A549 (cell line): ENCODE measurements around the gene DCUN1D1. TPM values are rescaled to one million over a fixed set of nuclear protein-coding genes. Genes with fewer than 3 reads are reported as not detected.
A peak's percentile ranks its signal among the peaks of the same experiment; 100 is the strongest.

Experiments used
- ATAC-seq, 2 experiments: fragments of 200-7000 bp in 1 of 2; fragments of >200 bp in 1 of 2; cut with Nextera tagmentation in 1 of 2; cut with Tn5 transposase in 1 of 2; 3 replicates each; pipeline versions ENCODE4 v1.8.0 to v1.9.1; 2018 to 2020; ENCODE audit warnings: mild to moderate bottlenecking in 1 of 2, moderate library complexity in 1 of 2
- CTCF ChIA-PET: fragments of 300-600 bp; sonication (Branson Sonifier 250); formaldehyde crosslinking; extraction: SDS; loops from one replicate; lab custom pipeline; 2021; ENCODE audit warnings: antibody characterized with exemption, inconsistent platforms; lab: Yijun Ruan, JAX
- POLR2A ChIA-PET: fragments of 350-600 bp; formaldehyde crosslinking; extraction: SDS; loops from one replicate; lab custom pipeline; 2021; ENCODE audit warnings: antibody characterized with exemption, inconsistent platforms; lab: Yijun Ruan, JAX
- DNase-seq, 2 experiments: peaks; one replicate each; pipeline versions ENCODE4 v3.0.0 to v3.0.0-alpha.2; 2011 to 2016; ENCODE audit warnings: low read depth in 1 of 2, low spot score in 1 of 2
- FAIRE-seq: peaks from 2 replicates; lab custom pipeline; 2011; peaks lifted over from hg19 to GRCh38; lab: Jason Lieb, UNC
- H3K27ac ChIP-seq, 2 experiments: fragments of >200 bp; sonication (Bioruptor Twin); formaldehyde crosslinking; 3 replicates each; pipeline ENCODE4 v1.5.1; 2016 to 2017
- H3K4me1 ChIP-seq: fragments of >200 bp; sonication (Bioruptor Twin); formaldehyde crosslinking; 3 replicates; pipeline ENCODE4 v1.6.1; 2016
- H3K4me2 ChIP-seq: fragments of >200 bp; sonication (Bioruptor Twin); formaldehyde crosslinking; 3 replicates; pipeline ENCODE4 v1.6.1; 2016
- H3K4me3 ChIP-seq: fragments of >200 bp; sonication (Bioruptor Twin); formaldehyde crosslinking; 3 replicates; pipeline ENCODE4 v1.5.1; 2016
- H3K9me3 ChIP-seq: fragments of >200 bp; sonication (Bioruptor Twin); formaldehyde crosslinking; 3 replicates; pipeline ENCODE4 v1.6.1; 2016
- BHLHE40 ChIP-seq: IDR thresholded peaks from 2 replicates; pipeline ENCODE4 v1.6.1; 2012; ENCODE audit warnings: low read depth, low read length, inconsistent platforms
- CBX8 ChIP-seq: fragments of 200-600 bp; sonication (generic); IDR thresholded peaks from 2 replicates; pipeline ENCODE4 v1.6.1; 2016
- CEBPB ChIP-seq, 2 experiments: fragments of >200 bp in 1 of 2; sonication (Bioruptor Twin) in 1 of 2; formaldehyde crosslinking in 1 of 2; IDR thresholded peaks; 2 replicates each; pipeline ENCODE4 v1.6.1; 2012 to 2016
- CHD2 ChIP-seq: fragments of 150-350 bp; IDR thresholded peaks from 2 replicates; pipeline ENCODE4 v1.6.1; 2014; ENCODE audit warnings: low read length; ENCODE audit not compliant: partially characterized antibody
- CHD4 ChIP-seq: fragments of 200-600 bp; sonication (generic); IDR thresholded peaks from 2 replicates; pipeline ENCODE4 v1.6.1; 2016; ENCODE audit warnings: antibody characterized with exemption, mild to moderate bottlenecking, borderline replicate concordance
- EHMT2 ChIP-seq: fragments of 200-600 bp; sonication (generic); IDR thresholded peaks from 2 replicates; pipeline ENCODE4 v1.6.1; 2016; ENCODE audit warnings: antibody characterized with exemption, low read depth, mild to moderate bottlenecking, moderate library complexity
- FOSL2 ChIP-seq, 2 experiments: fragments of 450-650 bp in 1 of 2; fragments of >200 bp in 1 of 2; sonication (Bioruptor Twin) in 1 of 2; formaldehyde crosslinking; IDR thresholded peaks; 2 replicates each; pipeline versions ENCODE4 v1.5.0 to v1.6.1; 2016 to 2020; ENCODE audit warnings: mild to moderate bottlenecking in 1 of 2, moderate library complexity in 1 of 2
- HES2 ChIP-seq: fragments of >200 bp; sonication (Bioruptor Twin); formaldehyde crosslinking; IDR thresholded peaks from 2 replicates; pipeline ENCODE4 v1.6.1; 2016
- HEYL ChIP-seq: fragments of 250-450 bp; sonication (Bioruptor Pico); IDR thresholded peaks from 2 replicates; pipeline ENCODE4 v1.8.0; 2021; ENCODE audit warnings: mild to moderate bottlenecking, moderate library complexity
- HOXA7 ChIP-seq: fragments of 250-450 bp; sonication (Bioruptor Pico); IDR thresholded peaks from 2 replicates; pipeline ENCODE4 v1.5.0; 2020; ENCODE audit warnings: mild to moderate bottlenecking, moderate library complexity
- HOXB13 ChIP-seq: fragments of 250-450 bp; sonication (Bioruptor Pico); IDR thresholded peaks from 2 replicates; pipeline ENCODE4 v1.5.0; 2020; ENCODE audit warnings: low read depth, mild to moderate bottlenecking, moderate library complexity
- HOXB5 ChIP-seq: fragments of 250-450 bp; sonication (Bioruptor Pico); IDR thresholded peaks from 2 replicates; pipeline ENCODE4 v1.5.0; 2020; ENCODE audit warnings: mild to moderate bottlenecking, moderate library complexity
- KDM1A ChIP-seq: fragments of 200-600 bp; sonication (generic); IDR thresholded peaks from 2 replicates; pipeline ENCODE4 v1.6.1; 2016; ENCODE audit warnings: low read depth, mild to moderate bottlenecking
- KDM5A ChIP-seq: fragments of 200-600 bp; sonication (generic); IDR thresholded peaks from 2 replicates; pipeline ENCODE4 v1.6.1; 2016; ENCODE audit warnings: antibody characterized with exemption, mild to moderate bottlenecking
- MAFK ChIP-seq: fragments of 450-650 bp; IDR thresholded peaks from 2 replicates; pipeline ENCODE4 v1.6.1; 2014; ENCODE audit not compliant: partially characterized antibody
- MYC ChIP-seq: IDR thresholded peaks from 2 replicates; pipeline ENCODE4 v1.6.1; 2012; ENCODE audit warnings: mild to moderate bottlenecking, inconsistent platforms, low read length, improper control_type of control experiment, borderline replicate concordance
- NPAS2 ChIP-seq: fragments of 250-450 bp; sonication (Bioruptor Pico); IDR thresholded peaks from 2 replicates; pipeline ENCODE4 v1.8.0; 2022; ENCODE audit warnings: mild to moderate bottlenecking, moderate library complexity, borderline replicate concordance
- PBX3 ChIP-seq: IDR thresholded peaks from 2 replicates; pipeline ENCODE4 v1.6.1; 2012
- POLR2A ChIP-seq: IDR thresholded peaks from 2 replicates; pipeline ENCODE4 v1.6.1; 2012; ENCODE audit warnings: mild to moderate bottlenecking, low read length
- RAD21 ChIP-seq, 2 experiments: fragments of >200 bp in 1 of 2; sonication (Bioruptor Twin) in 1 of 2; formaldehyde crosslinking in 1 of 2; IDR thresholded peaks in 1 of 2; conservative IDR thresholded peaks in 1 of 2; 2 replicates in 1 of 2; 3 replicates in 1 of 2; pipeline ENCODE4 v1.6.1; 2012 to 2018; ENCODE audit warnings: inconsistent platforms in 1 of 2
- RCOR1 ChIP-seq: fragments of 150-350 bp; IDR thresholded peaks from 2 replicates; pipeline ENCODE4 v1.6.1; 2014; ENCODE audit warnings: antibody characterized with exemption, low read length, low read depth
- RNF2 ChIP-seq: fragments of 200-600 bp; sonication (generic); IDR thresholded peaks from 2 replicates; pipeline ENCODE4 v1.6.1; 2016; ENCODE audit warnings: low read depth, mild to moderate bottlenecking, antibody characterized with exemption, moderate library complexity, borderline replicate concordance
- SMC3 ChIP-seq: fragments of >200 bp; sonication (Bioruptor Twin); formaldehyde crosslinking; IDR thresholded peaks from 3 replicates; pipeline ENCODE4 v1.6.1; 2018; ENCODE audit warnings: inconsistent platforms
- SREBF2 ChIP-seq: fragments of 450-650 bp; IDR thresholded peaks from 2 replicates; pipeline ENCODE4 v1.6.1; 2014; ENCODE audit warnings: mild to moderate bottlenecking, moderate library complexity
- TP53 ChIP-seq: fragments of 250-450 bp; sonication (Bioruptor Pico); IDR thresholded peaks from 2 replicates; pipeline ENCODE4 v1.5.0; 2021; ENCODE audit warnings: mild to moderate bottlenecking, moderate library complexity
- ZNF302 ChIP-seq: fragments of 250-450 bp; sonication (Bioruptor Pico); IDR thresholded peaks from 2 replicates; pipeline ENCODE4 v1.9.0; 2021; ENCODE audit warnings: inconsistent platforms, mild to moderate bottlenecking, moderate library complexity
- WGBS: methylation state at CpG from one replicate; pipeline ENCODE4 v1.1.6; 2017; ENCODE audit errors: missing lambda C conversion rate; 5-methylcytosine and 5-hydroxymethylcytosine counted together
- polyA plus RNA-seq, 4 experiments: library from polyadenylated mRNA; depleted of rRNA in 3 of 4; stranded (reverse); fragments of >200 nt; fragmentation: RNase III in 1 of 4; extraction: RNeasy Plus Mini Kit Qiagen cat#74134 plus additional on column Dnase treatment in 1 of 4; gene quantifications; 2 replicates in 3 of 4; 3 replicates in 1 of 4; pipeline ENCODE4 v1.2.3, GENCODE V29; 2011 to 2017
- TF ChIP-seq, protein P1 (sequence below): fragments of 200-600 bp; sonication (generic); IDR thresholded peaks from 2 replicates; pipeline ENCODE4 v1.6.1; 2016; ENCODE audit warnings: antibody characterized with exemption, mild to moderate bottlenecking, moderate library complexity
- TF ChIP-seq, protein P2 (sequence below): fragments of 150-350 bp; IDR thresholded peaks from 2 replicates; pipeline ENCODE4 v1.6.1; 2014; ENCODE audit warnings: low read depth, mild to moderate bottlenecking, low read length

The DCUN1D1 gene
- polyA plus RNA-seq, 2 of the 4 experiments (the other 2 are of a cell fraction): 20.3 to 34.4 TPM

- no peaks in the 10 kb centered on the region for H3K9me3 ChIP-seq
- ChIA-PET CTCF (no interaction called here), POLR2A (no interaction called here)
- WGBS: 73% methylated on average over 6 of the region's 6 CpGs
- FAIRE-seq: no peak
- no peak for TF ChIP-seq CHD4
- TF ChIP-seq HOXA7: no peak
- no peak for TF ChIP-seq PBX3
- TF ChIP-seq MAFK: no peak
- no peak for TF ChIP-seq HES2
- TF ChIP-seq EHMT2: no peak
- TF ChIP-seq KDM1A: no peak
- no peak for TF ChIP-seq HEYL (CRISPR knock-in tag)
- TF ChIP-seq, protein P1, sequence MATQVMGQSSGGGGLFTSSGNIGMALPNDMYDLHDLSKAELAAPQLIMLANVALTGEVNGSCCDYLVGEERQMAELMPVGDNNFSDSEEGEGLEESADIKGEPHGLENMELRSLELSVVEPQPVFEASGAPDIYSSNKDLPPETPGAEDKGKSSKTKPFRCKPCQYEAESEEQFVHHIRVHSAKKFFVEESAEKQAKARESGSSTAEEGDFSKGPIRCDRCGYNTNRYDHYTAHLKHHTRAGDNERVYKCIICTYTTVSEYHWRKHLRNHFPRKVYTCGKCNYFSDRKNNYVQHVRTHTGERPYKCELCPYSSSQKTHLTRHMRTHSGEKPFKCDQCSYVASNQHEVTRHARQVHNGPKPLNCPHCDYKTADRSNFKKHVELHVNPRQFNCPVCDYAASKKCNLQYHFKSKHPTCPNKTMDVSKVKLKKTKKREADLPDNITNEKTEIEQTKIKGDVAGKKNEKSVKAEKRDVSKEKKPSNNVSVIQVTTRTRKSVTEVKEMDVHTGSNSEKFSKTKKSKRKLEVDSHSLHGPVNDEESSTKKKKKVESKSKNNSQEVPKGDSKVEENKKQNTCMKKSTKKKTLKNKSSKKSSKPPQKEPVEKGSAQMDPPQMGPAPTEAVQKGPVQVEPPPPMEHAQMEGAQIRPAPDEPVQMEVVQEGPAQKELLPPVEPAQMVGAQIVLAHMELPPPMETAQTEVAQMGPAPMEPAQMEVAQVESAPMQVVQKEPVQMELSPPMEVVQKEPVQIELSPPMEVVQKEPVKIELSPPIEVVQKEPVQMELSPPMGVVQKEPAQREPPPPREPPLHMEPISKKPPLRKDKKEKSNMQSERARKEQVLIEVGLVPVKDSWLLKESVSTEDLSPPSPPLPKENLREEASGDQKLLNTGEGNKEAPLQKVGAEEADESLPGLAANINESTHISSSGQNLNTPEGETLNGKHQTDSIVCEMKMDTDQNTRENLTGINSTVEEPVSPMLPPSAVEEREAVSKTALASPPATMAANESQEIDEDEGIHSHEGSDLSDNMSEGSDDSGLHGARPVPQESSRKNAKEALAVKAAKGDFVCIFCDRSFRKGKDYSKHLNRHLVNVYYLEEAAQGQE: no peak
- TF ChIP-seq BHLHE40: no peak
- TF ChIP-seq CBX8: no peak
- no peak for TF ChIP-seq SMC3
- TF ChIP-seq, all 56 proteins: peak for 0
- H3K4me2 ChIP-seq: no peak overlapping the region
- ATAC-seq (no peak), DNase-seq (no peak)
- no peak overlapping the region for H3K27ac ChIP-seq
- peaks cover 3% of the 10 kb centered on the region; the same call in 1 of the 3 replicates for H3K4me1 ChIP-seq
- H3K4me3 ChIP-seq: no peak overlapping the region
Observed at GRCh38 chr3:182986021-182986420, 5.7 kb upstream of the DCUN1D1 start.

- ATAC-seq (no peak), DNase-seq (no peak), FAIRE-seq (no peak)
- no peak overlapping the region for H3K4me3 ChIP-seq
- POLR2A ChIA-PET: no interaction called here
- H3K27ac ChIP-seq: no peak overlapping the region
- no peaks in the 10 kb centered on the region for H3K9me3 ChIP-seq
- CTCF ChIA-PET: no interaction called here
- TF ChIP-seq RCOR1 (no peak), MYC (no peak), BHLHE40 (no peak), RAD21 (conservative IDR thresholded peaks at IDR 0.05 in 1 of 2, IDR thresholded peaks at IDR 0.05 in 1 of 2) (no peak), SMC3 (no peak), RNF2 (no peak)
- TF ChIP-seq, protein P2, sequence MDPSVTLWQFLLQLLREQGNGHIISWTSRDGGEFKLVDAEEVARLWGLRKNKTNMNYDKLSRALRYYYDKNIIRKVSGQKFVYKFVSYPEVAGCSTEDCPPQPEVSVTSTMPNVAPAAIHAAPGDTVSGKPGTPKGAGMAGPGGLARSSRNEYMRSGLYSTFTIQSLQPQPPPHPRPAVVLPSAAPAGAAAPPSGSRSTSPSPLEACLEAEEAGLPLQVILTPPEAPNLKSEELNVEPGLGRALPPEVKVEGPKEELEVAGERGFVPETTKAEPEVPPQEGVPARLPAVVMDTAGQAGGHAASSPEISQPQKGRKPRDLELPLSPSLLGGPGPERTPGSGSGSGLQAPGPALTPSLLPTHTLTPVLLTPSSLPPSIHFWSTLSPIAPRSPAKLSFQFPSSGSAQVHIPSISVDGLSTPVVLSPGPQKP: no peak
- H3K4me1 ChIP-seq: peaks cover 8% of the 10 kb centered on the region; the same call in 1 of the 3 replicates
- H3K4me2 ChIP-seq: no peak overlapping the region
Observed at GRCh38 chr3:182983876-182984275, 3.5 kb upstream of the DCUN1D1 start.

- H3K4me2 ChIP-seq: peak overlapping the region; percentile 94
- H3K4me3 ChIP-seq: peak overlapping the region; percentile 99
- DNase-seq (no peak), ATAC-seq (peak in 1 of 2 experiments; percentile 10; a peak in 1 of 6 replicates), FAIRE-seq (no peak)
- ChIA-PET POLR2A (no interaction called here), CTCF (interaction anchor here (1.1 kb wide), 1 partner anchor 20 kb away, joined by 3 read pairs; no protein-coding TSS in a partner anchor)
- H3K27ac ChIP-seq: peak overlapping the region; percentile 98 to 99
- peaks cover 15% of the 10 kb centered on the region; the same call in 1 of the 3 replicates for H3K4me1 ChIP-seq
- no peaks in the 10 kb centered on the region for H3K9me3 ChIP-seq
- 100% methylated on average over 6 of the region's 10 CpGs for WGBS
- TF ChIP-seq SREBF2 (no peak), HOXB13 (no peak), FOSL2 (IDR thresholded peaks at IDR 0.05) (no peak), FOSL2 (CRISPR knock-in tag; IDR thresholded peaks at IDR 0.05) (no peak), CEBPB (IDR thresholded peaks at IDR 0.05) (no peak), NPAS2 (CRISPR knock-in tag) (no peak), TP53 (CRISPR knock-in tag) (no peak), HEYL (CRISPR knock-in tag) (no peak), POLR2A (no peak), EHMT2 (no peak), HOXB5 (CRISPR knock-in tag) (no peak), CHD2 (no peak), KDM5A (no peak), ZNF302 (no peak)
- TF ChIP-seq, protein P2: no peak
Observed at GRCh38 chr3:182981038-182981380, 671 bp upstream of the DCUN1D1 start.
